Keratinocyte (primary cell): ENCODE measurements around the gene RALGPS2.

ENCODE experiments used
- CTCF ChIP-seq, 3 experiments: IDR thresholded peaks in 1 of 3; conservative IDR thresholded peaks in 1 of 3; optimal IDR thresholded peaks in 1 of 3; 2 replicates in 2 of 3; 3 replicates in 1 of 3; pipeline versions ENCODE3 to v1.5.1; 2011; ENCODE audit warnings: low read length in 3 of 3, mild to moderate bottlenecking in 3 of 3, moderate library complexity in 2 of 3, control low read depth in 1 of 3, inconsistent platforms in 1 of 3; ENCODE audit not compliant: insufficient read depth in 2 of 3; ENCODE audit errors: extremely low read depth in 1 of 3
- EZH2 ChIP-seq: IDR thresholded peaks from one replicate; pipeline ENCODE4 v1.6.1; 2012; ENCODE audit warnings: inconsistent platforms, mild to moderate bottlenecking, low read length, moderate library complexity

- no peak for TF ChIP-seq CTCF (optimal IDR thresholded peaks at IDR 0.05 in 1 of 3, IDR thresholded peaks at IDR 0.05 in 1 of 3, conservative IDR thresholded peaks at IDR 0.05 in 1 of 3; ENCODE audit: extremely low read depth in 1 of 3, insufficient read depth in 2 of 3, low read length in 3 of 3)
- TF ChIP-seq EZH2, result no peak
Measured at GRCh38 chr1:178921499-178921898, 196.5 kb downstream of the RALGPS2 start.
